GM23338 (cell line): ENCODE measurements around the gene TBX10. TPM values are rescaled to one million over a fixed set of nuclear protein-coding genes. Genes with fewer than 3 reads are reported as not detected.

Source experiments
- ATAC-seq: fragments of 200-7000 bp; cut with Tn5 transposase; 3 replicates; pipeline ENCODE4 v1.9.1; 2020
- DNase-seq: peaks from one replicate; pipeline ENCODE4 v3.0.0-alpha.2; 2015; ENCODE audit warnings: low spot score
- H2AFZ ChIP-seq: fragments of 200-600 bp; sonication (generic); 2 replicates; pipeline ENCODE4 v1.8.0; 2016; ENCODE audit warnings: antibody characterized with exemption, mild to moderate bottlenecking, moderate library complexity
- H3F3A ChIP-seq: fragments of 200-600 bp; sonication (generic); replicated peaks from 2 replicates; pipeline ENCODE4 v1.8.0; 2017; ENCODE audit warnings: antibody characterized with exemption, mixed run types, low read depth
- H3K27ac ChIP-seq: fragments of 200-600 bp; sonication (generic); 2 replicates; pipeline ENCODE4 v1.6.1; 2016; ENCODE audit warnings: low read depth
- H3K27me3 ChIP-seq: fragments of 200-600 bp; sonication (generic); 2 replicates; pipeline ENCODE4 v1.8.0; 2016; ENCODE audit warnings: mild to moderate bottlenecking, mixed run types, moderate library complexity; ENCODE audit not compliant: insufficient read depth
- H3K36me3 ChIP-seq: fragments of 200-600 bp; sonication (generic); 2 replicates; pipeline ENCODE4 v1.8.0; 2016; ENCODE audit warnings: mild to moderate bottlenecking; ENCODE audit not compliant: insufficient read depth
- H3K4me1 ChIP-seq: fragments of 200-600 bp; sonication (generic); 2 replicates; pipeline ENCODE4 v1.8.0; 2016; ENCODE audit warnings: mild to moderate bottlenecking, moderate library complexity; ENCODE audit not compliant: insufficient read depth
- H3K4me2 ChIP-seq: fragments of 200-600 bp; sonication (generic); 2 replicates; pipeline ENCODE4 v1.7.1; 2017; ENCODE audit warnings: mixed run types
- H3K4me3 ChIP-seq: fragments of 200-600 bp; sonication (generic); 2 replicates; pipeline ENCODE4 v1.6.1; 2016; ENCODE audit warnings: mixed run types
- H3K79me2 ChIP-seq: fragments of 200-600 bp; sonication (generic); replicated peaks from 2 replicates; pipeline ENCODE4 v1.8.0; 2017; ENCODE audit warnings: mild to moderate bottlenecking; ENCODE audit not compliant: insufficient read depth
- H3K9me2 ChIP-seq: fragments of 200-600 bp; sonication (generic); 2 replicates; pipeline ENCODE4 v1.8.0; 2017; ENCODE audit not compliant: insufficient read depth
- H4K20me1 ChIP-seq: fragments of 200-600 bp; sonication (generic); replicated peaks from 2 replicates; pipeline ENCODE4 v1.8.0; 2017; ENCODE audit warnings: mild to moderate bottlenecking; ENCODE audit not compliant: insufficient read depth
- H3K27ac Mint-ChIP-seq: 2 replicates; pipeline ENCODE4 v1.8.0; 2020; ENCODE audit warnings: inconsistent platforms, mild to moderate bottlenecking, moderate library complexity, mixed read lengths
- H3K27me3 Mint-ChIP-seq: 3 replicates; pipeline ENCODE4 v1.8.0; 2022; ENCODE audit warnings: low read depth, mild to moderate bottlenecking, moderate library complexity, mixed read lengths, inconsistent platforms; ENCODE audit not compliant: insufficient read depth, poor library complexity
- H3K36me3 Mint-ChIP-seq: 3 replicates; pipeline ENCODE4 v1.8.0; 2021; ENCODE audit warnings: low read depth, mild to moderate bottlenecking, inconsistent platforms, moderate library complexity, mixed read lengths
- H3K4me1 Mint-ChIP-seq: 3 replicates; pipeline ENCODE4 v1.8.0; 2020; ENCODE audit warnings: mild to moderate bottlenecking, inconsistent platforms, mixed read lengths
- H3K4me3 Mint-ChIP-seq: 3 replicates; pipeline ENCODE4 v1.8.0; 2021; ENCODE audit warnings: moderate library complexity, mild to moderate bottlenecking, inconsistent platforms, mixed read lengths
- H3K9me3 Mint-ChIP-seq: 3 replicates; pipeline ENCODE4 v1.8.0; 2020; ENCODE audit warnings: moderate library complexity, mild to moderate bottlenecking, inconsistent platforms, mixed read lengths
- CREB1 ChIP-seq: fragments of 250-450 bp; sonication (Bioruptor Pico); IDR thresholded peaks from 2 replicates; pipeline ENCODE4 v1.5.0; 2020; ENCODE audit warnings: low read depth, mild to moderate bottlenecking, moderate library complexity
- CTCF ChIP-seq, 2 experiments: fragments of 200-600 bp in 1 of 2; sonication (generic) in 1 of 2; conservative IDR thresholded peaks; 2 replicates each; pipeline versions ENCODE4 v1.5.1 to v1.6.1; 2016 to 2017; ENCODE audit warnings: antibody characterized with exemption in 2 of 2, low read depth in 2 of 2, mild to moderate bottlenecking in 2 of 2, moderate library complexity in 1 of 2
- EZH2phosphoT487 ChIP-seq: fragments of 200-600 bp; sonication (generic); IDR thresholded peaks from one replicate; pipeline ENCODE4 v1.8.1; 2018; ENCODE audit warnings: antibody characterized with exemption; ENCODE audit not compliant: unreplicated experiment
- JUNB ChIP-seq: IDR thresholded peaks from one replicate; pipeline ENCODE4 v1.6.1; 2016; ENCODE audit warnings: antibody characterized with exemption; ENCODE audit not compliant: unreplicated experiment
- NANOG ChIP-seq: IDR thresholded peaks from 2 replicates; pipeline ENCODE4 v1.6.1; 2016; ENCODE audit warnings: antibody characterized with exemption, borderline replicate concordance
- POLR2AphosphoS5 ChIP-seq: IDR thresholded peaks from 2 replicates; pipeline ENCODE4 v1.6.1; 2016; ENCODE audit warnings: antibody characterized with exemption, low read depth
- ZNF114 ChIP-seq: fragments of 250-450 bp; sonication (Bioruptor Pico); IDR thresholded peaks from 2 replicates; pipeline ENCODE4 v1.5.0; 2020; ENCODE audit warnings: mild to moderate bottlenecking, moderate library complexity
- ZNF331 ChIP-seq: fragments of 250-450 bp; sonication (Bioruptor Pico); IDR thresholded peaks from 2 replicates; pipeline ENCODE4 v1.5.0; 2020; ENCODE audit warnings: low read depth, mild to moderate bottlenecking, moderate library complexity
- polyA plus RNA-seq: library from polyadenylated mRNA; unstranded; fragments of >200 nt; fragmentation: Nextera tagmentation; extraction: Ambion mirVana; gene quantifications from 2 replicates; pipeline ENCODE4 v1.2.1, GENCODE V29; 2016
- total RNA-seq: library from RNA; depleted of rRNA; stranded (reverse); fragments of >200 nt; shearing (Covaris generic); gene quantifications from 2 replicates; pipeline ENCODE4 v1.2.3, GENCODE V29; 2014
- TF ChIP-seq, protein P1 (sequence below): IDR thresholded peaks from one replicate; pipeline ENCODE4 v1.6.1; 2018; ENCODE audit warnings: antibody characterized with exemption; ENCODE audit not compliant: unreplicated experiment

TBX10 gene
- total and polyA plus RNA-seq, 2 experiments from 2014 or later, result 0.10 TPM; not detected in 1

DNA sequence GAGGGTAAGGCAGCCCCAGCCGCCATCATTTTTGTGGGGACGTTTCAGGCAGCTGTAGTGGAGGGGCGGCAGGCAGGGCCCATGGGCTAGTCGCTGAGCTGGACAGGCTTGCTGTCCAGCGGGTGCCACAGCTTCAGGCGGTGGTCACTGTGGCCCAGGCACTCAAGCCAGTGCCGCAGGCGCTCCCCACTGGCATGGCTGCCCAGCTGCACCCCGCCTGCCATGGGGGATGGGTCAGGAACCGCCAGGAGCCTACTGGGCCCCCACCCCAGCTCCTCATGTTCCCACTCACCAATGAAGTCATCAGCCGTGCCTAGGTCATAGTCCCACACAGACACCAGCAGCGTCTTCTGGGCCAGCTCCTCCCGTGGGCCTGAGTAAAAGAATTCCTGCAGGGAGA lies 26.8 kb downstream of the TBX10 start:
- H3K36me3 ChIP-seq, result no peaks in the 10 kb centered on the region
- H3K4me2 ChIP-seq, result no peak overlapping the region
- peaks cover 30% of the 10 kb centered on the region for H3K4me1 ChIP-seq
- Mint-ChIP-seq H3K9me3 (no peaks in the 10 kb centered on the region; the same call in 1 of the 3 replicates), H3K27me3 (peaks cover 35% of the 10 kb centered on the region), H3K4me3 (no peak overlapping the region), H3K4me1 (peaks cover 28% of the 10 kb centered on the region), H3K36me3 (peaks cover 29% of the 10 kb centered on the region), H3K27ac (no peak overlapping the region)
- peaks cover 25% of the 10 kb centered on the region for H3K27me3 ChIP-seq
- DNase-seq (no peak), ATAC-seq (no peak)
- H3F3A ChIP-seq, result peaks cover 3% of the 10 kb centered on the region; the same call in 1 of the 2 replicates
- H2AFZ ChIP-seq, result no peak overlapping the region
- no peaks in the 10 kb centered on the region for H3K9me2 ChIP-seq
- peaks cover 3% of the 10 kb centered on the region; the same call in 1 of the 2 replicates for H3K79me2 ChIP-seq
- no peak overlapping the region for H3K4me3 ChIP-seq
- H4K20me1 ChIP-seq, result no peaks in the 10 kb centered on the region
- no peak for TF ChIP-seq CTCF (conservative IDR thresholded peaks at IDR 0.05; ENCODE audit: low read depth in 2 of 2)
- TF ChIP-seq ZNF331 (CRISPR knock-in tag), result no peak
- no peak for TF ChIP-seq NANOG
- TF ChIP-seq EZH2phosphoT487, result no peak
- TF ChIP-seq POLR2AphosphoS5, result no peak
- TF ChIP-seq, protein P1, sequence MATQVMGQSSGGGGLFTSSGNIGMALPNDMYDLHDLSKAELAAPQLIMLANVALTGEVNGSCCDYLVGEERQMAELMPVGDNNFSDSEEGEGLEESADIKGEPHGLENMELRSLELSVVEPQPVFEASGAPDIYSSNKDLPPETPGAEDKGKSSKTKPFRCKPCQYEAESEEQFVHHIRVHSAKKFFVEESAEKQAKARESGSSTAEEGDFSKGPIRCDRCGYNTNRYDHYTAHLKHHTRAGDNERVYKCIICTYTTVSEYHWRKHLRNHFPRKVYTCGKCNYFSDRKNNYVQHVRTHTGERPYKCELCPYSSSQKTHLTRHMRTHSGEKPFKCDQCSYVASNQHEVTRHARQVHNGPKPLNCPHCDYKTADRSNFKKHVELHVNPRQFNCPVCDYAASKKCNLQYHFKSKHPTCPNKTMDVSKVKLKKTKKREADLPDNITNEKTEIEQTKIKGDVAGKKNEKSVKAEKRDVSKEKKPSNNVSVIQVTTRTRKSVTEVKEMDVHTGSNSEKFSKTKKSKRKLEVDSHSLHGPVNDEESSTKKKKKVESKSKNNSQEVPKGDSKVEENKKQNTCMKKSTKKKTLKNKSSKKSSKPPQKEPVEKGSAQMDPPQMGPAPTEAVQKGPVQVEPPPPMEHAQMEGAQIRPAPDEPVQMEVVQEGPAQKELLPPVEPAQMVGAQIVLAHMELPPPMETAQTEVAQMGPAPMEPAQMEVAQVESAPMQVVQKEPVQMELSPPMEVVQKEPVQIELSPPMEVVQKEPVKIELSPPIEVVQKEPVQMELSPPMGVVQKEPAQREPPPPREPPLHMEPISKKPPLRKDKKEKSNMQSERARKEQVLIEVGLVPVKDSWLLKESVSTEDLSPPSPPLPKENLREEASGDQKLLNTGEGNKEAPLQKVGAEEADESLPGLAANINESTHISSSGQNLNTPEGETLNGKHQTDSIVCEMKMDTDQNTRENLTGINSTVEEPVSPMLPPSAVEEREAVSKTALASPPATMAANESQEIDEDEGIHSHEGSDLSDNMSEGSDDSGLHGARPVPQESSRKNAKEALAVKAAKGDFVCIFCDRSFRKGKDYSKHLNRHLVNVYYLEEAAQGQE, result no peak
- TF ChIP-seq CREB1 (CRISPR knock-in tag), result no peak
- no peak for TF ChIP-seq JUNB
- no peak for TF ChIP-seq ZNF114
- no peak overlapping the region for H3K27ac ChIP-seq

DNA sequence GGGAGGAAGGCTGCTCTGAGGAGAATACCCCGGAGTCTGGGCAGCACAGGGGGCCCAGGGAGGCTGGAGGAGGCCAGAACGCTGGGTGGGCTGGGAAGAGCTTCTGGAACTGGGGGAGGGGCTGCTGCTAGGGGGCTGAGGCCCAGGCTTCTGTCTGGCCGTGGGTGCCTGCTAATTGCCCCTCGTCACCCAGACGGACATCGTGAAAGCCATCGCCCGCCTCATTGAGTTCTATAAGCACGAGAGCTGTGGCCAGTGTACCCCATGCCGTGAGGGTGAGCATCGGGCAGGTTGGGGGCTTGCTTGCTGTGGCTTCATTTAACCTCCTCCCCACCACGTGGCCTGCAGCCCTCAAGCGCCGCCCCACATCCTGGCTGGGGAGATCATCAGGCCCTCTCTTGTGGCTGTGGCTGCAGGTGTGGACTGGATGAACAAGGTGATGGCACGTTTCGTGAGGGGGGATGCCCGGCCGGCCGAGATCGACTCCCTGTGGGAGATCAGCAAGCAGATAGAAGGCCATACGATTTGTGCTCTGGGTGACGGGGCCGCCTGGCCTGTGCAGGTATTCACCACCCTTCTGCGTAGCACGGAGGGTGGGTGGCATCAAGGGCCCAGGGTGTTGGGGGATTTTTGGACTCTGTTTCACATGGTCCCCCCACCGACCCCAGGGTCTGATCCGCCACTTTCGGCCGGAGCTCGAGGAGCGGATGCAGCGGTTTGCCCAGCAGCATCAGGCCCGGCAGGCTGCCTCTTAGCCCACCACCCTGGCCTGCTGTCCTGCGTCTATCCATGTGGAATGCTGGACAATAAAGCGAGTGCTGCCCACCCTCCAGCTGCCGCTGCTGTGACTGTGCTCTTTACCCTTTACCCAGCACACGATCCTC lies 27.6 kb downstream of the TBX10 start:
- Histone ChIP-seq H3K27ac (no peak overlapping the region), H3K36me3 (no peaks in the 10 kb centered on the region), H3K79me2 (peaks cover 9% of the 10 kb centered on the region; the same call in 1 of the 2 replicates), H3F3A (0 out of 2 replicates have a peak, but pooled peaks cover 3% of the 10 kb centered on the region), H3K9me2 (no peaks in the 10 kb centered on the region), H2AFZ (no peak overlapping the region), H3K4me1 (peaks cover 27% of the 10 kb centered on the region), H4K20me1 (no peaks in the 10 kb centered on the region), H3K4me2 (no peak overlapping the region), H3K27me3 (peaks cover 17% of the 10 kb centered on the region), H3K4me3 (no peak overlapping the region)
- Mint-ChIP-seq H3K9me3 (no peaks in the 10 kb centered on the region; the same call in 2 of the 3 replicates), H3K36me3 (peaks cover 29% of the 10 kb centered on the region), H3K4me1 (peaks cover 20% of the 10 kb centered on the region), H3K27me3 (peaks cover 27% of the 10 kb centered on the region), H3K4me3 (no peak overlapping the region), H3K27ac (no peak overlapping the region)
- DNase-seq (no peak), ATAC-seq (no peak)
- no peak for TF ChIP-seq EZH2phosphoT487
